SH-SY5Y (cell line): ENCODE data around the gene XXYLT1.

Experiments used
- GATA2 ChIP-seq: IDR thresholded peaks from 2 replicates; pipeline ENCODE4 v1.6.1; 2011; ENCODE audit warnings: mild to moderate bottlenecking, low read depth, low read length
- GATA3 ChIP-seq: IDR thresholded peaks from 2 replicates; pipeline ENCODE4 v1.6.1; 2011; ENCODE audit warnings: low read depth, mild to moderate bottlenecking, low read length, moderate library complexity

The XXYLT1 gene

GRCh38 chr3:195035345-195036202 lies 235.4 kb downstream of the XXYLT1 start:
- no peak for TF ChIP-seq GATA3
- no peak for TF ChIP-seq GATA2

GRCh38 chr3:195034541-195034940 lies 236.4 kb downstream of the XXYLT1 start:
- TF ChIP-seq GATA2 = no peak
- TF ChIP-seq GATA3 = no peak

DNA sequence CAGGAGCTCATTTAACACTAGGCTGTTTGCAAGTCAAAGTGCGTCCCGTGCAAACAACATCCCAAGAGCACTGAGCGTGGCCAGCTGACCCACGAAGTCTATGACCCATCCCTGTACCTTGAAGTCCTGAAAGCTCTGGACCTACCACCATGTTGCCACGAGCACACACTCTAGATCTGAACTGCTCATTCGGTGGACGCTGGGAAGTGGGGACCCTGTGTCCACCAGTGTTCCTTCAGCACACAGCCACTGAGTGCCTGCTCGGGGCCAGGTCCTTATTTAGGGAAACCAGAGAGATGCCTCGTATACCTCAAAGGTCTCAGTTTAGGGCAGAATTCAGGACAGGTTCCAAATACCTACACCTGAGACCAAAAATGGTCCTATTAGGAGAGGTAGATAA lies 236.9 kb downstream of the XXYLT1 start:
- TF ChIP-seq GATA3 = no peak
- TF ChIP-seq GATA2 = no peak

GRCh38 chr3:195033531-195034091 lies 237.3 kb downstream of the XXYLT1 start:
- TF ChIP-seq GATA3 = no peak
- TF ChIP-seq GATA2 = no peak

DNA sequence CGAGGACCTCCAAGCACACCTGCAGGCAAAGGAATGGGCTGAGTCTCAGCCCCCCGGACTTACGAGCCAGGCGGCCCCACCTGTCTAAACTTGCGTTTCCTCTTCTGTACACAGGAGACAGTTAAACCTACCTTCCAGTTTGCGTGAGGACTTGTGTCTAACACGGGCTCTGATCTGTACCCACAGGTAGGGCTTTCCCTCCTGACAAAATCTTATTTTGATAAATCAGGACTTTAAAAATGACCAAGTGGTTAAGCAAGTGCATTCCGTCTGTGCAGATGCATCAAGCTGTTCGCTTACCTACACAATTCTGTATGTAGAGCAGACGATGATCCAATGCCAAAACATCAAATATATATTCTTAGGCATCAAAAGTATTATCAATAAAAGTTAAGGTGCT lies 238.0 kb downstream of the XXYLT1 start:
- TF ChIP-seq GATA3 = no peak
- TF ChIP-seq GATA2 = no peak

DNA sequence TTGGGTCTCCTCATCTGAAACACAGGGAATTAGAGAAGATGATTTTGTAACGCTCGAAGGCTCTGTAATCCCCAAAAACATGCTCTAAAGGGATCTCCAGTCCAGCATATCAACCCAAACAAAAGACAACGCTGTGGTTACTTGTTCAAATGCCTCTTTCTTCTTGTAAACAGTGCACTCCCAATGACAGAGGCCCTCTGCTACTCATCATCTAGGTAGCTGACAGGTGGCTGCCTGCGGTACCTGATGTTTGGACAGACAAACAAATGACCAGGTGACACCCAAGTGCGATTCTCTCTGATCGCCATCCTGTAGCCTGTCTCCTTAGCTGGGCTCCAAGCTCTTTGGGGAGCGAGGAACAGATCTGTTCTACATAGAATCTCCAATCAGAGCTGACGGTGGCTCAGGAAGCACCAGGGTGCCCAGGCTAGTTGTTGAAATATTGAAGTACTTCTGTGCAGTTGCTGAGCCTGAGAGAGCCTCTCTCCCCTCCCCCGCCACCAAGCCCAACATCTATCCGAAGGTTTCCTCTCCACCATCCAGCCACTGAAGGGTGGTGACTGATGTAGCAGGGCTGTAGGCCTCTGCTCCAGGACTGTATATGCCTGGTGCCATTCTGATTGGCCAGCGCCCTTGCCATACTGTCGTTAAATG lies 238.7 kb downstream of the XXYLT1 start:
- TF ChIP-seq GATA2 (no peak), GATA3 (no peak)

DNA sequence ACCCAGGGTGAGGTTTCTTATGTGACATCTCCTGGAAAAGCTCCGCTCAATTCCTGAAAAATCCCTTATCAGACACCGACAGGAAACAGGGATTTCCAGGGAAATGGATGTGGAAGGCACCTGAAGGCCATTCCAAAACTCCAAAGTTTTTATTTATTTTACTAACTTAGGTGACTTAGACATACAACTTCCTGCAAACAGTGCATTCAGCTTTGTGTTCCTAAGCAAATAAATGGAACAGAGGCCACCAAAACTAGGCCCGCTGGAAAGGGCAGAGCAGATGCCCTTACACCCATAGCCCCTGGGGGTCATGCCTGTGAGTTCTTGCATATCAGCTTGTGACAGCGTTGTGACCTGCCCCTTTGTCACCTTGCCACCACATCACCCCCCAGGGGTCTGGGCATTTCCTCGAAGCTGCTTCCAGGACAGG lies 239.4 kb downstream of the XXYLT1 start:
- TF ChIP-seq GATA2 = no peak
- TF ChIP-seq GATA3 = no peak

DNA sequence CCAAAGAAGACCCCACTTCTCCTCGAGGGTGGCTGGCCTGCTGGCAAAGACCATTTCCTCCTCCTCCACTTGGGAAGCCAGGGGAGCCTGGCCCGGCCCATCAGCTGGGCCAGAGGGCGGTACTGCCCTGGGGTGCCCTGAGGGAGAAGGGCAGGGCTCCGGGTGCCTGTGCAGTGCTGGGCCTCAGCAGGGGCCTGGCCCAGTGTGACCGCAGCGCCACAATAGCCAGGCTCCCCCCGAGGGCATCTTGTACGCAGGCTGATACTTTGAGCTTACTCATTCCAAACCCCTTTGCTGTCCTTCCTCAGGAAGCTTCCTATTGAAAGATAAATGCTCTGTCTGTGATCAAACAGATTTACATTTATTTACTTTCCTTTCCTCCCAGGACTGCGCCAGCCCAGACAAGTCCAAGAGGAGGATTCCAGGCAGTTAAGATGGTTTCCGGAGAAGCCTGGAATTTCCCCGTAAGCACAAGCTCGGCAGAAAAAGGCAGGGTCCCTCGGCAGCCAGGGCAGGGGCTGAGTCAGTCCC lies 240.1 kb downstream of the XXYLT1 start:
- TF ChIP-seq GATA3 (no peak), GATA2 (no peak)

DNA sequence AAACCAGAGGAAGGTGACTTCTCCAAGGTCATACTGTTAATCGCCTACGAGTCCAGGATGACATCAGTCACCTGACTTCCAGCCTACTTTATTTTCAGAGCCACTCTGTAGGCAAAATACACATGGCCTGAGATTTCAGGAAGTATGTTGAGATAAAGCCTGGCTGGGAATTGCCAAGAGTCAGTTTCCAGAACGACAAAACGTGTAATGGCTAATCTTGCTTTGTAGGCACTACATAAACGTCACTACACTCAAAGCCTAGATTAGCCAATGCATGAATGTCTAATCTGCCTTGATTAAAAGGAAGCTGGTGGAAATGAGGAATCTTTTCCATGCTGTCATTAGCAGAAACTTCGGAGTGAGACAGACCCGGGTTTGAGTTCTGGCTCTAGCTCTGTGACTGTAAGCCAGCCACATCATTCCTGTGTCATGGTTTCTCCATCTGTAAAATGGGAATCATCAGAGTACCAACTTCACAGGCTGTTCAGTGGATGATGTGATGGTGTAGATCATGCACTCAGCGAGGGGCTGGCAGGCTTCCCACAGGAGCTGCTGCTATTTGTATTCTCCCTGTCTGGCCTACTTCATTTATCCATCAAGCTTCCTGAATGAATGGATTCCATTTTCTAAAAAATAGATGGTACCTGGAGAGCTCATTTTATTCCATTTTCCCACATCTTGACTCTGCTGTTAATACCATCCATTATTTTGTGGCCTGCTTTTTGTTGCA lies 241.9 kb downstream of the XXYLT1 start:
- no peak for TF ChIP-seq GATA3
- TF ChIP-seq GATA2 = no peak

GRCh38 chr3:195025884-195026200 lies 245.1 kb downstream of the XXYLT1 start:
- no peak for TF ChIP-seq GATA3
- TF ChIP-seq GATA2 = 0 out of 2 replicates have a peak, but pooled peaks have one; percentile 3

- TF ChIP-seq GATA3 (no peak), GATA2 (peak; percentile 40; the same call in 1 of the 2 replicates)
Observed at GRCh38 chr3:195025056-195025883, 245.7 kb downstream of the XXYLT1 start.

- TF ChIP-seq GATA2 = no peak
Observed at GRCh38 chr3:195023989-195024388, 247.0 kb downstream of the XXYLT1 start.

- TF ChIP-seq GATA3 = no peak
- no peak for TF ChIP-seq GATA2
Observed at GRCh38 chr3:195023576-195023975, 247.4 kb downstream of the XXYLT1 start.

DNA sequence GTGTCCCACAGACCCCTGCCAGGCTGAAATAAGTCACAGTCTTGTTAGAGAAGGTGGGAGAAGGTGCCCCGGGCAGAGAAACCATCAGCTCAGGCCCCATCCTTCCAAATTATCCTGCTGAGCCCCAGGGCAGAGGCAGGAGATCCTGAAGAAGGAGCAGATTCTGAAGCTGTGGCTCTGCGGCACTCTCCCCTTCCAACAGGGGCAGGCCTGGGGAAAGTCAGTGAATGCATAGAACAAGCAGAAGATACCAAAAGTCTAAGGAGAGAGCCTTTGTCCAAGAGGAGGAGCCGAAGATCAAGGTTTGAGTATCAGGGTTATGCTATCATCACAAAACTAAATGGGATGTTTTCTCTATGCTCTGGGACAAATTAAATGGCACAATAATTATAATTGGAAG lies 249.3 kb downstream of the XXYLT1 start:
- no peak for TF ChIP-seq GATA2
- no peak for TF ChIP-seq GATA3
